ENCODE data around the gene LRP5.

The LRP5 gene

GRCh38 chr11:68271023-68271780 lies 41.2 kb upstream of the LRP5 start:
- H2AFZ ChIP-seq (ENCODE audit: low read depth, low read length, severe bottlenecking) = no peak overlapping the region
- peaks cover 31% of the 10 kb centered on the region for H3K79me2 ChIP-seq (ENCODE audit: insufficient read depth, low read length)

GRCh38 chr11:68271781-68272608 lies 40.4 kb upstream of the LRP5 start, which contains the start of gene C11orf24:
Gene C11orf24 (minus strand): TSS chr11:68271973. CDS start chr11:68263767, 8,206 bp downstream.
- peaks cover 31% of the 10 kb centered on the region for H3K79me2 ChIP-seq (ENCODE audit: insufficient read depth, low read length)
- H3K4me2 ChIP-seq (ENCODE audit: low read depth, low read length, poor library complexity, severe bottlenecking) = peak within 1 kb of the TSS; percentile 90
- peak within 1 kb of the TSS; percentile 33 for H2AFZ ChIP-seq (ENCODE audit: low read depth, low read length, severe bottlenecking)
- H3K9me3 ChIP-seq (ENCODE audit: insufficient read depth, low read length) = peaks cover 4% of the 10 kb centered on the region; the same call in 1 of the 2 replicates
- no peaks in the 10 kb centered on the region for H3K36me3 ChIP-seq (ENCODE audit: low read length)
- no peaks in the 10 kb centered on the region for H3K27me3 ChIP-seq (ENCODE audit: low read length)
- peaks cover 28% of the 10 kb centered on the region for H3F3A ChIP-seq (ENCODE audit: insufficient read depth)
- H3K4me3 ChIP-seq (ENCODE audit: insufficient read depth, low read length, poor library complexity, severe bottlenecking) = peak within 1 kb of the TSS; percentile 67
- H3K27ac ChIP-seq (ENCODE audit: low read depth, low read length) = peak within 1 kb of the TSS; percentile 99
- H3K9ac ChIP-seq (ENCODE audit: low read length) = peak within 1 kb of the TSS; percentile 82
- H3K9me2 ChIP-seq (replicated peaks; ENCODE audit: insufficient read depth, low read length) = no peaks in the 10 kb centered on the region
- H4K20me1 ChIP-seq (ENCODE audit: low read depth, low read length) = no peaks in the 10 kb centered on the region
- no peak for TF ChIP-seq EZH2phosphoT487 (conservative IDR thresholded peaks at IDR 0.05; ENCODE audit: low read length)

More at GRCh38 chr11:68271023-68271780, 41.2 kb upstream of the LRP5 start:
- no peaks in the 10 kb centered on the region for H3K36me3 ChIP-seq (ENCODE audit: low read length)
- no peaks in the 10 kb centered on the region for H3K27me3 ChIP-seq (ENCODE audit: low read length)
- peak overlapping the region; percentile 81 for H3K4me2 ChIP-seq (ENCODE audit: low read depth, low read length, poor library complexity, severe bottlenecking)
- TF ChIP-seq CTCF (IDR thresholded peaks at IDR 0.05; ENCODE audit: insufficient read depth, low read length, poor library complexity, severe bottlenecking) = peak; percentile 49
- no peak for TF ChIP-seq EZH2phosphoT487 (conservative IDR thresholded peaks at IDR 0.05; ENCODE audit: low read length)
- no peaks in the 10 kb centered on the region for H4K20me1 ChIP-seq (ENCODE audit: low read depth, low read length)
- peaks cover 4% of the 10 kb centered on the region; the same call in 1 of the 2 replicates for H3K9me3 ChIP-seq (ENCODE audit: insufficient read depth, low read length)
- no peaks in the 10 kb centered on the region for H3K9me2 ChIP-seq (replicated peaks; ENCODE audit: insufficient read depth, low read length)
- H3K27ac ChIP-seq (ENCODE audit: low read depth, low read length) = peak overlapping the region; percentile 72
- peaks cover 28% of the 10 kb centered on the region for H3F3A ChIP-seq (ENCODE audit: insufficient read depth)
- H3K4me3 ChIP-seq (ENCODE audit: insufficient read depth, low read length, poor library complexity, severe bottlenecking) = peak overlapping the region; percentile 67
- H3K9ac ChIP-seq (ENCODE audit: low read length) = peak overlapping the region; percentile 82

GRCh38 chr11:68273026-68273738 lies 39.2 kb upstream of the LRP5 start:
- H3K9me2 ChIP-seq (replicated peaks; ENCODE audit: insufficient read depth, low read length) = no peaks in the 10 kb centered on the region
- peaks cover 24% of the 10 kb centered on the region for H3F3A ChIP-seq (ENCODE audit: insufficient read depth)
- H3K79me2 ChIP-seq (ENCODE audit: insufficient read depth, low read length) = peaks cover 27% of the 10 kb centered on the region
- H2AFZ ChIP-seq (ENCODE audit: low read depth, low read length, severe bottlenecking) = peak overlapping the region; percentile 33
- no peaks in the 10 kb centered on the region for H3K27me3 ChIP-seq (ENCODE audit: low read length)
- TF ChIP-seq CTCF (IDR thresholded peaks at IDR 0.05; ENCODE audit: insufficient read depth, low read length, poor library complexity, severe bottlenecking) (no peak), EZH2phosphoT487 (conservative IDR thresholded peaks at IDR 0.05; ENCODE audit: low read length) (no peak)
- H3K9me3 ChIP-seq (ENCODE audit: insufficient read depth, low read length) = peaks cover 4% of the 10 kb centered on the region; the same call in 1 of the 2 replicates
- H3K4me2 ChIP-seq (ENCODE audit: low read depth, low read length, poor library complexity, severe bottlenecking) = peak overlapping the region; percentile 90
- H4K20me1 ChIP-seq (ENCODE audit: low read depth, low read length) = no peaks in the 10 kb centered on the region
- peak overlapping the region; percentile 82 for H3K9ac ChIP-seq (ENCODE audit: low read length)
- no peaks in the 10 kb centered on the region for H3K36me3 ChIP-seq (ENCODE audit: low read length)
- H3K4me3 ChIP-seq (ENCODE audit: insufficient read depth, low read length, poor library complexity, severe bottlenecking) = peak overlapping the region; percentile 55
- H3K27ac ChIP-seq (ENCODE audit: low read depth, low read length) = peak overlapping the region; percentile 99
